22Rv1 (cell line): ENCODE results near the gene FCHO2.

ENCODE experiments used
- CTCF ChIP-seq: fragments of 450-650 bp; IDR thresholded peaks from 2 replicates; pipeline ENCODE4 v1.5.1; 2017; ENCODE audit warnings: mild to moderate bottlenecking
- ZFX ChIP-seq: fragments of 450-650 bp; IDR thresholded peaks from 2 replicates; pipeline ENCODE4 v1.6.1; 2017; ENCODE audit warnings: antibody characterized with exemption, borderline replicate concordance

DNA sequence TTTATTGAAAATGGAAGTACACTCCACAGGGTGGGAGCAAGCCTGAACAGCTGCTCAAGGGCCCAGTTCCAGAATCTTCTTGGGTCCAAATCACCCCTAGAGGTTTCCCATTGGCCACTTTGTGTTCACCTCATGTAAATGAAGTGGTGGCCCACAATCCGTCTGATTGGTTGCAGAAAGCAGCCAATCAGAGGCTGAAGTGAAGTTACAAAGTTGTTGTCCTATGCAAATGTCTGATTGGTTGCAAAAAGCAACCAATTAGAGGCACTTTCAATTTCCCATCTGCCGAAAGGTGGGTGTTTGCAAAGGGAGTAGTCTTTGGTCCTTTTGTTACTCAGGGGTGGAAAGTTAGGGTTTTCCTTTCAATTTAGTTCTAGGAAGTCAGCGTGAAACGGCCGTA, 173.3 kb downstream of the FCHO2 start:
- no peak for TF ChIP-seq CTCF
- TF ChIP-seq ZFX = no peak
